IPS DF 4.7 (cell line): ENCODE measurements around the gene TRAK1.

Source experiments
- DNase-seq: peaks from one replicate; pipeline ENCODE4 v3.0.0-alpha.2; 2013; ENCODE audit warnings: low spot score; ENCODE audit errors: extremely low read depth

Gene TRAK1

DNA sequence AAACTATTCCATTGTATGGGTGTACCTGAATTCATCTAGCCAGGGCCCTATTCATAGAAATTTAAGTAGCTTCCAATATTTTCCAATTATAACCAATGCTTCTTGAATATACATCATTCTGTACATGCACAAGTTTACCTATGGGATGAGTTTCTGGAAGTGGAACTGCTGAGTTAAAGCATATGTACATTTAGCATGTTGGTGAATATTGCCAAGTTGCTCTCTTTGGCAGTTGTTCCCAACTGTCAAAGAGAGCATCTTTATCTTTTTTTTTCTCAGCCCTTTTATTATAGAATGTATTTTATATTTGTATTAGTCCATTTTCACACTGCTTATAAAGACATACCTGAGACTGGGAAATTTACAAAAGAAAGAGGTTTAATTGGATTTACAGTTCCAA, 183.1 kb downstream of the TRAK1 start:
- no peak for DNase-seq

DNA sequence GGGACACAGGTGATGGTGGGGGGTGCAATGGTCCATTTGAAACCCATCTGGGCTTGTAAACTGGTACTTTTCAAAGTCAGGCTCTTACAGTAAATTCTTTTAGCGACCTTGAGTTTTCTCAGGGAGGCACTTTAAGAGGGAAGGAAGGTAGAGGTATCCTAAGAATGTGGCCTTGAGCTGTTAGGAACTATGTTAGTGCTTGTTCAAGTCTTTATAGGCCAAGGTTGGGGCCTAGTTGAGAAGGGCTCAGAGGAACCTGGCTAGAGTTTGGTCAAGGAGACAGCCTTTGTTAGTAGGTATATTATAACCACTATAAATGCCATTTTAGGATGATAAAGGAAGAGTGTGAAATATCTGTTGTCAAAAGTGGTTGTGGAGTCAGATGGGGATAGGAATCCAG, 184.1 kb downstream of the TRAK1 start:
- DNase-seq: no peak
